Peyer's patch (tissue), 4 donors: ENCODE data around the gene FAM114A1.

Experiments
- POLR2A ChIP-seq, 2 donors: fragments of 450-650 bp; IDR thresholded peaks; one replicate each; pipeline ENCODE4 v1.5.1; 2017; ENCODE audit warnings: antibody characterized with exemption in 2 of 2, mild to moderate bottlenecking in 2 of 2, moderate library complexity in 2 of 2
- TF ChIP-seq, protein P1 (sequence below), 6 experiments: fragments of 450-650 bp in 4 of 6; fragments of 200-600 bp in 2 of 6; sonication (generic) in 1 of 6; IDR thresholded peaks; one replicate each; pipeline ENCODE4 v1.5.1; 2017 to 2019; ENCODE audit warnings: antibody characterized with exemption in 6 of 6, mild to moderate bottlenecking in 3 of 6, moderate library complexity in 1 of 6

DNA sequence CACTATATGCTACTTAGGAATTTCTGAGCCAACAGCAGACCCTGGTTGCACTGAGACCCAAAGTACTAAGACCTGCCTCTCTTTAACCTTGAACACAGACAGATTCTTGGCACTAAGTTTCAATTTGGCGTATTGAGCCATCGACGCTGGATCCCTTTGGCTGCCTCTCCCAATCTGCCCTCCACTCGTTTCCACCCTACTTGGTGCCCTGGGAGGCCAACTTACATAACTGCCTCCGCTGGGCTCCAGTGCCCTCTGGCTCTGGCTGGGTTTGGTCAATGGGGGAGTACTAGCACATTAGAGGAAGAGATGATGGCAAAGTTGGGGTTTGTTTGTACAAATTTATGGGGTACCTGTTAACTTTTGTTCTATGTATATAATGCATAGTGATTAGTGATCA, 101.1 kb downstream of the FAM114A1 start:
- TF ChIP-seq, protein P1, sequence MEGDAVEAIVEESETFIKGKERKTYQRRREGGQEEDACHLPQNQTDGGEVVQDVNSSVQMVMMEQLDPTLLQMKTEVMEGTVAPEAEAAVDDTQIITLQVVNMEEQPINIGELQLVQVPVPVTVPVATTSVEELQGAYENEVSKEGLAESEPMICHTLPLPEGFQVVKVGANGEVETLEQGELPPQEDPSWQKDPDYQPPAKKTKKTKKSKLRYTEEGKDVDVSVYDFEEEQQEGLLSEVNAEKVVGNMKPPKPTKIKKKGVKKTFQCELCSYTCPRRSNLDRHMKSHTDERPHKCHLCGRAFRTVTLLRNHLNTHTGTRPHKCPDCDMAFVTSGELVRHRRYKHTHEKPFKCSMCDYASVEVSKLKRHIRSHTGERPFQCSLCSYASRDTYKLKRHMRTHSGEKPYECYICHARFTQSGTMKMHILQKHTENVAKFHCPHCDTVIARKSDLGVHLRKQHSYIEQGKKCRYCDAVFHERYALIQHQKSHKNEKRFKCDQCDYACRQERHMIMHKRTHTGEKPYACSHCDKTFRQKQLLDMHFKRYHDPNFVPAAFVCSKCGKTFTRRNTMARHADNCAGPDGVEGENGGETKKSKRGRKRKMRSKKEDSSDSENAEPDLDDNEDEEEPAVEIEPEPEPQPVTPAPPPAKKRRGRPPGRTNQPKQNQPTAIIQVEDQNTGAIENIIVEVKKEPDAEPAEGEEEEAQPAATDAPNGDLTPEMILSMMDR (IDR thresholded peaks at IDR 0.05): no peak
- TF ChIP-seq POLR2A (IDR thresholded peaks at IDR 0.05): no peak
